ENCODE results near the gene SPATA1.

SPATA1 gene

GRCh38 chr1:84525779-84526178 lies 19.6 kb downstream of the SPATA1 start:
- Mint-ChIP-seq H3K9me3 (no peaks in the 10 kb centered on the region), H3K4me1 (no peaks in the 10 kb centered on the region), H3K27ac (ENCODE audit: low read depth) (no peak overlapping the region), H3K27me3 (no peaks in the 10 kb centered on the region), H3K4me3 (no peak overlapping the region), H3K36me3 (ENCODE audit: insufficient read depth) (peaks cover 2% of the 10 kb centered on the region)
- DNase-seq (ENCODE audit: low spot score in 2 of 2) (no peak), ATAC-seq (replicated peaks; ENCODE audit: extremely low read depth, poor library complexity, severe bottlenecking) (no peak)

DNA sequence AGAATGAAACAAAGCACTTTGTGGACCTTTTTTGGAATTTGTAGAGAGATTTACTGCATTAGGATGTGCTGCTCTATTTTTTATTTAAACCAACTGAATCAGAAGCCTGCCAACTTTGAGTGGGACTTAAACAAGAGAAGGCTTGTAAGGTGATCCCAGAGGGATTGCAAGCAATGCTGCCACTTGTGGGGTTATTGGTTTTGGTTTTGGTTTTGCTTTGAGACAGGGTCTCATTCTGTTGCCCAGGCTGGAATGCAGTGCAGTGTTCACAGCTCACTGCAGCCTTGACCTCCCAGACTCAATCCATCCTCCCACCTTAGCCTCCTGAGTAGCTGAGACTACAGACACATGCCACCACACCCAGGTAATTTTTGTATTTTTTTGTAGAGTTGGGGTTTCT lies 32.4 kb downstream of the SPATA1 start:
- no peak overlapping the region for H3K27ac Mint-ChIP-seq (ENCODE audit: low read depth)
- no peaks in the 10 kb centered on the region for H3K27me3 Mint-ChIP-seq
- peaks cover 4% of the 10 kb centered on the region for H3K36me3 Mint-ChIP-seq (ENCODE audit: insufficient read depth)
- H3K4me1 Mint-ChIP-seq = no peaks in the 10 kb centered on the region
- no peaks in the 10 kb centered on the region for H3K9me3 Mint-ChIP-seq
- DNase-seq (ENCODE audit: low spot score in 2 of 2) (no peak), ATAC-seq (replicated peaks; ENCODE audit: extremely low read depth, poor library complexity, severe bottlenecking) (no peak)
- no peak overlapping the region for H3K4me3 Mint-ChIP-seq

GRCh38 chr1:84539972-84540371 lies 33.8 kb downstream of the SPATA1 start:
- Mint-ChIP-seq H3K27ac (ENCODE audit: low read depth) (no peak overlapping the region), H3K36me3 (ENCODE audit: insufficient read depth) (peaks cover 4% of the 10 kb centered on the region), H3K9me3 (no peaks in the 10 kb centered on the region), H3K4me3 (no peak overlapping the region), H3K27me3 (no peaks in the 10 kb centered on the region), H3K4me1 (no peaks in the 10 kb centered on the region)
- DNase-seq (ENCODE audit: low spot score in 2 of 2) = no peak
- no peak for ATAC-seq (replicated peaks; ENCODE audit: extremely low read depth, poor library complexity, severe bottlenecking)

DNA sequence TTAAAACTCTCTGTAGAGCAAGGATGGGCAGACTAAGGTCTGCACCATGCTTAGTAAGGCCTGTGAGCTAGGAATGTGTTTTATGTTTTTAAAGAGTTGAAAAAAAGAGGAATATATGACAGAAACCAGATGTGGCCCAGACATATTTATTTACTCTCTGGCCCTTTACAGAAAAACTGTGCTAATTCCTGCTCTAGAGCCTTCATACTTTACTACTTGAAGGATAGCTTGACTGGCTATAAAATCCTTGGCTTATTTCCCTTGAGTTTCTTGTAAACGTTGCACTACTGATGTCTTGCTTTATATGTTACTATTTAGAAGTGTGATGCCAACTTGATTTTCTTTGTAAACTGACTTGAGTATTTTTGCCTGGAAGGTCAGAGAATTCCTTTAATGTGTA lies 34.6 kb downstream of the SPATA1 start:
- H3K4me1 Mint-ChIP-seq = no peaks in the 10 kb centered on the region
- H3K27ac Mint-ChIP-seq (ENCODE audit: low read depth) = no peak overlapping the region
- ATAC-seq (replicated peaks; ENCODE audit: extremely low read depth, poor library complexity, severe bottlenecking) (no peak), DNase-seq (ENCODE audit: low spot score in 2 of 2) (no peak)
- H3K9me3 Mint-ChIP-seq = no peaks in the 10 kb centered on the region
- H3K4me3 Mint-ChIP-seq = no peak overlapping the region
- peaks cover 4% of the 10 kb centered on the region for H3K36me3 Mint-ChIP-seq (ENCODE audit: insufficient read depth)
- no peaks in the 10 kb centered on the region for H3K27me3 Mint-ChIP-seq

DNA sequence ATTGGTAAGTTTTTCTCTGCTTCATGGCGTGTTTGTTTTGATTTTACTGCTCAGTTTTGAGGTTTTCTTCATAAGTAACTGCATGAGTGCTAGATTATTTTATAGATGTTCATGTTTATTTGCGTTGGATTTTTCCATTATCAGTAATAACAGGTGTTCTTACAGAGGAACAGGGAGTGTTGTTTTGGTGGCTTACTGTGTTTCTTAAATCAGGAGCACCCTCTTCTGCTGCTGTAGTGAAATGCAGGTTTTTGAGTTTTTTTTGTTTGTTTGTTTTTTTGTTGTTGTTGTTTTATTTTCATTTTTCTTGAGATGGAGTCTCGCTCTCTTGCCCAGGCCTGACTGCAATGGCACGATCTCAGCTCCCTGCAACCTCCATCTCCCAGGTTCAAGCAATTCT lies 35.5 kb downstream of the SPATA1 start:
- DNase-seq (ENCODE audit: low spot score in 2 of 2) (no peak), ATAC-seq (replicated peaks; ENCODE audit: extremely low read depth, poor library complexity, severe bottlenecking) (no peak)
- H3K27me3 Mint-ChIP-seq = no peaks in the 10 kb centered on the region
- H3K27ac Mint-ChIP-seq (ENCODE audit: low read depth) = no peak overlapping the region
- peaks cover 4% of the 10 kb centered on the region for H3K36me3 Mint-ChIP-seq (ENCODE audit: insufficient read depth)
- no peaks in the 10 kb centered on the region for H3K4me1 Mint-ChIP-seq
- no peaks in the 10 kb centered on the region for H3K9me3 Mint-ChIP-seq
- H3K4me3 Mint-ChIP-seq = no peak overlapping the region

DNA sequence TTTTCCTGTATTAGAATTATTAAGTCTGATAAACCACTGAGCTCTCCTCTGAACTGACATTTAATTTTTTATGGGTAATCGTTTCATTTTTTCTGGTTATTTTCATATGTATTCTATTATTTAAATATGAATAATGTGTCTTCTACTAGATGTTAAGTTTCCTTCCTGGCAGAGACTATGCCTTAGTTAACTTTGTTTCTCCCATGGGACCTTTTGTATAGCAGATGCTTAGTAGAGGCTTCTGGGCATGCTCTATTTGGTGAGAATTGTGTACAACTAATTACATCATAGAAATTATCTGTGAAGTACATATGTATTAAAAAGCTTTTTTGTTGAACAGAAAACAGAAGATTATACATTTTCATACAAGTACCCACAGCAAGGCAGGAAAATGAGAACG lies 44.6 kb downstream of the SPATA1 start:
- Mint-ChIP-seq H3K9me3 (no peaks in the 10 kb centered on the region), H3K4me1 (no peaks in the 10 kb centered on the region), H3K27ac (ENCODE audit: low read depth) (no peak overlapping the region), H3K4me3 (no peak overlapping the region), H3K36me3 (ENCODE audit: insufficient read depth) (peaks cover 5% of the 10 kb centered on the region), H3K27me3 (no peaks in the 10 kb centered on the region)
- no peak for ATAC-seq (replicated peaks; ENCODE audit: extremely low read depth, poor library complexity, severe bottlenecking)
- no peak for DNase-seq (ENCODE audit: low spot score in 2 of 2)

DNA sequence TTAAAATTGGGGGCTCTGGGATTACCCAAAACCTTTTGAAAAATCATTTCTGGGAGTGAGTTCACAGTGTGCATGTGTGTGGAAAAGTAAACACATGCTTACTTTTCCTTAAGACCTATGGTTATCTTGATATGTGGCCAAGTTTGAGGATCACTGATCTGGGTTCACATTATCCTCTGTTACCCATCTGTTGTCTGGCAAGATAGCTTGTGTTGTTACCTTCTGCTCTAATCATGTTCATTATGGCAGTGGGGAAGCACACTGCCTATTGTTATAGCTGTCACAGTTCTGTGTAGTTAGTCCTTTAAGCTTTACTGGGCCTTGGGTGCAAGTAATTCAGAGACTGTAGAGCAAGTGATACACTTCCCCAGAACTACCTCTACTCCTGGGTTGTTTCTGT lies 63.0 kb downstream of the SPATA1 start:
- Mint-ChIP-seq H3K36me3 (ENCODE audit: insufficient read depth) (peaks cover 22% of the 10 kb centered on the region), H3K4me3 (no peak overlapping the region), H3K9me3 (no peaks in the 10 kb centered on the region), H3K4me1 (peaks cover 45% of the 10 kb centered on the region), H3K27ac (ENCODE audit: low read depth) (no peak overlapping the region), H3K27me3 (no peaks in the 10 kb centered on the region)
- ATAC-seq (replicated peaks; ENCODE audit: extremely low read depth, poor library complexity, severe bottlenecking) (no peak), DNase-seq (ENCODE audit: low spot score in 2 of 2) (no peak)

GRCh38 chr1:84570436-84571149 lies 64.4 kb downstream of the SPATA1 start:
- ATAC-seq (replicated peaks; ENCODE audit: extremely low read depth, poor library complexity, severe bottlenecking) (no peak), DNase-seq (ENCODE audit: low spot score in 2 of 2) (no peak)
- peak overlapping the region; percentile 48 for H3K27ac Mint-ChIP-seq (ENCODE audit: low read depth)
- no peak overlapping the region for H3K4me3 Mint-ChIP-seq
- H3K36me3 Mint-ChIP-seq (ENCODE audit: insufficient read depth) = peaks cover 22% of the 10 kb centered on the region
- no peaks in the 10 kb centered on the region for H3K27me3 Mint-ChIP-seq
- H3K4me1 Mint-ChIP-seq = peaks cover 53% of the 10 kb centered on the region
- no peaks in the 10 kb centered on the region for H3K9me3 Mint-ChIP-seq

DNA sequence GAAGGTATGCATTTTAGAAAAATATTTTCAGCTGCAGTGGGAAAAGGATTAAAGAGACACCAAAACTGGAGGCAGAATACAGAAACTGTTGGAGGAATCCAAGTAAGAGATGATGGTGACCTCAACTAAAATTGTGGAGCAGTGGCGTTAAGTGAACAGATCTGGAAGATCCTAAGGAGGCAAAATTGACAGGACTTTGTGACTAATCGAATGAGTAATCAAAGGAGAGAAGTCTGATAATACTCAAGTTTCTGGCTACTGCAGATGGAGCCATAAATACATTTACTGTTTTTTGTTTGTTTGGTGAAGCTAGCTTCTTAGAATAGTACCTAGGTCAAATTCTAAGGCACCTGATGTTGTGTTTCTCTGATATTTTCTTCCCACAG lies 65.0 kb downstream of the SPATA1 start:
- no peaks in the 10 kb centered on the region for H3K9me3 Mint-ChIP-seq
- no peak overlapping the region for H3K4me3 Mint-ChIP-seq
- H3K27me3 Mint-ChIP-seq = no peaks in the 10 kb centered on the region
- peaks cover 22% of the 10 kb centered on the region for H3K36me3 Mint-ChIP-seq (ENCODE audit: insufficient read depth)
- no peak for ATAC-seq (replicated peaks; ENCODE audit: extremely low read depth, poor library complexity, severe bottlenecking)
- no peak for DNase-seq (ENCODE audit: low spot score in 2 of 2)
- H3K27ac Mint-ChIP-seq (ENCODE audit: low read depth) = peak overlapping the region; percentile 48
- peaks cover 53% of the 10 kb centered on the region for H3K4me1 Mint-ChIP-seq

GRCh38 chr1:84573481-84573966 lies 67.3 kb downstream of the SPATA1 start:
- H3K4me3 Mint-ChIP-seq = peak overlapping the region; percentile 95
- peak overlapping the region; percentile 97 for H3K27ac Mint-ChIP-seq (ENCODE audit: low read depth)
- ATAC-seq (replicated peaks; ENCODE audit: extremely low read depth, poor library complexity, severe bottlenecking) = no peak
- H3K9me3 Mint-ChIP-seq = no peaks in the 10 kb centered on the region
- H3K27me3 Mint-ChIP-seq = no peaks in the 10 kb centered on the region
- peaks cover 19% of the 10 kb centered on the region for H3K36me3 Mint-ChIP-seq (ENCODE audit: insufficient read depth)
- peaks cover 46% of the 10 kb centered on the region for H3K4me1 Mint-ChIP-seq
- no peak for DNase-seq (ENCODE audit: low spot score in 2 of 2)

DNA sequence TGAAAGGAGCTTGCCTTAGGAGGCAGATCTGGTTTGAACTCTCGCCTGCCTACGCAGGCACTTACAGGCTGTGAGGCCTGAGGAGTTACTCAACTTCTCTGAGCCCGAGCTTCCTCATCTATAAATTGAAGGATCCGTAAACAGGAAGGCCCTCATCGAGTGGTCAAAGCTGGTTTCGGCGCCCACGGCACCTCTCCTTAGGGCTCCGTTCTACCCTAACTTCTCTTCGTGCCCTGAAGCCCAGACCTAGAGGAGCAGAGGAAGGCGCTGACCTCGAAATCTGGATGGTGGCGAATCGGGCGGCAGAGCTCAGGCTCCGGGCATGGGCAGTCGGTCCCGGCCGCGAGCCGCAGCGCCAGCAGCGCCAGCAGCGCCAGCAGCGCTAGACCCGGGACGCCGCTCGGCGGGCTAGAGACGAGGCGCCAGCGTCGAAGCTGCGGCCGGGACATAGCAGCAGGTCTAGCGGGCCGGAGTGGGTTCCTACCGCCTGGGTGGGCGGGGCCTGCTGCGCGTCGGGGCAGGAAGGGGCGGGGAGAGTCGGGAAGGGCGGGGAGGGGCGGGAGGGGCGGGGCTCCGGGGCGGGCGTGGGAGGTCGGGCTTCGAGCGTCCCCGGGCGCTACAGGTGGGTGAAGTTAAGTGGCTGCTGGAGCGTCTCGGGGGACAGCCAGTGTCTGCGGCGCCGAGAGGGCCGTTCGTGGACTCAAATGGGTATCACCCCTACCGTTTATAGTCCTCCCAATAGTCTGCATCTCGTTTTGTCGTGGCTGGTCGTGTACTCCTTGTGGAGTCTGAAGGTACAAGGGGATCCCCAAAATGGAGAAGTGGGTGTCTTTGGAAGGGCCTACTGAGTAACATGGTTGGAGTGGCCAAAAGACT lies 68.0 kb downstream of the SPATA1 start, which contains the start of gene CTBS:
CTBS (minus strand) TSS at position 474 of the 876 bp plus-strand sequence; CDS start at position 449, 25 bp downstream.
- H3K27ac Mint-ChIP-seq (ENCODE audit: low read depth) = peak within 1 kb of the TSS; percentile 97
- H3K27me3 Mint-ChIP-seq = no peaks in the 10 kb centered on the region
- H3K4me3 Mint-ChIP-seq = peak within 1 kb of the TSS; percentile 95
- H3K4me1 Mint-ChIP-seq = peaks cover 42% of the 10 kb centered on the region
- ATAC-seq (replicated peaks; ENCODE audit: extremely low read depth, poor library complexity, severe bottlenecking) = peak; percentile 90
- peaks cover 15% of the 10 kb centered on the region for H3K36me3 Mint-ChIP-seq (ENCODE audit: insufficient read depth)
- H3K9me3 Mint-ChIP-seq = no peaks in the 10 kb centered on the region
- DNase-seq (ENCODE audit: low spot score in 2 of 2) = peak; percentile 58 to 72

GRCh38 chr1:84574936-84575335 lies 68.8 kb downstream of the SPATA1 start:
- ATAC-seq (replicated peaks; ENCODE audit: extremely low read depth, poor library complexity, severe bottlenecking) (no peak), DNase-seq (ENCODE audit: low spot score in 2 of 2) (no peak)
- H3K4me3 Mint-ChIP-seq = peak overlapping the region; percentile 95
- peaks cover 42% of the 10 kb centered on the region for H3K4me1 Mint-ChIP-seq
- H3K36me3 Mint-ChIP-seq (ENCODE audit: insufficient read depth) = peaks cover 15% of the 10 kb centered on the region
- no peaks in the 10 kb centered on the region for H3K9me3 Mint-ChIP-seq
- no peaks in the 10 kb centered on the region for H3K27me3 Mint-ChIP-seq
- peak overlapping the region; percentile 97 for H3K27ac Mint-ChIP-seq (ENCODE audit: low read depth)

DNA sequence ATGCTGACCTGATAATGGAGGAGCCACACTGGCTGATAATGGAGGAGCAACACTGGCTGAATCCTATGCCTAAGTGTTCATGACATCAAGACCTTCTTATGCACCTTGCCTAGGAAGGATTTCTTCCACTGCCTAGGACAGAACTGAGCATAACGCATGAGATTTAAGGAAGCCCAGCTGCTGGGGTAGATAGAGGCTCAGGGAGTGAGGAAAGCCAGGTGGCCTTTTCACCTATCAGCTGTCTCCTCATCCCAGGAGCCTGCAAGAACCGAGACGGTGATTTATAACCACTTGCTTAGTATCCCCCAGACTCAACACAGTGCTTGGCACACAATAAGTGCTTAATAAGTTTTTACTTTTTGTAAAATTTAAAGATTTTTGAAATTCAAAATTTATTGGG lies 75.5 kb downstream of the SPATA1 start:
- DNase-seq (ENCODE audit: low spot score in 2 of 2) = no peak
- no peaks in the 10 kb centered on the region for H3K27me3 Mint-ChIP-seq

More for the DNA sequence above, 75.5 kb downstream of the SPATA1 start:
- H3K4me3 Mint-ChIP-seq = no peak overlapping the region
- H3K36me3 Mint-ChIP-seq (ENCODE audit: insufficient read depth) = no peaks in the 10 kb centered on the region
- no peak overlapping the region for H3K27ac Mint-ChIP-seq (ENCODE audit: low read depth)
- ATAC-seq (replicated peaks; ENCODE audit: extremely low read depth, poor library complexity, severe bottlenecking) = no peak
- H3K9me3 Mint-ChIP-seq = no peaks in the 10 kb centered on the region
- no peaks in the 10 kb centered on the region for H3K4me1 Mint-ChIP-seq

Measured in central memory CD8-positive, alpha-beta T cell (primary cell).